ENCODE data around the gene TBC1D19. TPM values are rescaled to one million over a fixed set of nuclear protein-coding genes. Genes with fewer than 3 reads are reported as not detected.

The TBC1D19 gene
- total RNA-seq, 4 donors from 2014 or later, result 9.5 to 24.9 (median 11.2) TPM

- 87% methylated on average over 1 of the region's 1 CpG for WGBS
- TF ChIP-seq POLR2AphosphoS5 (IDR thresholded peaks at IDR 0.05) (no peak), EP300 (IDR thresholded peaks at IDR 0.05) (no peak), POLR2A (IDR thresholded peaks at IDR 0.05; ENCODE audit: low read depth) (no peak)
- TF ChIP-seq, protein P1, sequence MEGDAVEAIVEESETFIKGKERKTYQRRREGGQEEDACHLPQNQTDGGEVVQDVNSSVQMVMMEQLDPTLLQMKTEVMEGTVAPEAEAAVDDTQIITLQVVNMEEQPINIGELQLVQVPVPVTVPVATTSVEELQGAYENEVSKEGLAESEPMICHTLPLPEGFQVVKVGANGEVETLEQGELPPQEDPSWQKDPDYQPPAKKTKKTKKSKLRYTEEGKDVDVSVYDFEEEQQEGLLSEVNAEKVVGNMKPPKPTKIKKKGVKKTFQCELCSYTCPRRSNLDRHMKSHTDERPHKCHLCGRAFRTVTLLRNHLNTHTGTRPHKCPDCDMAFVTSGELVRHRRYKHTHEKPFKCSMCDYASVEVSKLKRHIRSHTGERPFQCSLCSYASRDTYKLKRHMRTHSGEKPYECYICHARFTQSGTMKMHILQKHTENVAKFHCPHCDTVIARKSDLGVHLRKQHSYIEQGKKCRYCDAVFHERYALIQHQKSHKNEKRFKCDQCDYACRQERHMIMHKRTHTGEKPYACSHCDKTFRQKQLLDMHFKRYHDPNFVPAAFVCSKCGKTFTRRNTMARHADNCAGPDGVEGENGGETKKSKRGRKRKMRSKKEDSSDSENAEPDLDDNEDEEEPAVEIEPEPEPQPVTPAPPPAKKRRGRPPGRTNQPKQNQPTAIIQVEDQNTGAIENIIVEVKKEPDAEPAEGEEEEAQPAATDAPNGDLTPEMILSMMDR (IDR thresholded peaks at IDR 0.05), result no peak
- Histone ChIP-seq H3K36me3 (peaks cover 0 to 18% (median 5%) of the 10 kb centered on the region in 4 donors), H3K9me3 (no peaks in the 10 kb centered on the region), H3K4me1 (peaks cover 0 to 7% (median 3%) of the 10 kb centered on the region in 4 donors), H3K27ac (replicated peaks in 1 of 4) (no peak overlapping the region), H3K4me3 (no peak overlapping the region), H3K27me3 (no peaks in the 10 kb centered on the region)
- intact Hi-C loops (cut with DNase I), result no loop called here
- no peak for DNase-seq (ENCODE audit: extremely low spot score)
Observed at GRCh38 chr4:26751838-26752237, 168.0 kb downstream of the TBC1D19 start.

DNA sequence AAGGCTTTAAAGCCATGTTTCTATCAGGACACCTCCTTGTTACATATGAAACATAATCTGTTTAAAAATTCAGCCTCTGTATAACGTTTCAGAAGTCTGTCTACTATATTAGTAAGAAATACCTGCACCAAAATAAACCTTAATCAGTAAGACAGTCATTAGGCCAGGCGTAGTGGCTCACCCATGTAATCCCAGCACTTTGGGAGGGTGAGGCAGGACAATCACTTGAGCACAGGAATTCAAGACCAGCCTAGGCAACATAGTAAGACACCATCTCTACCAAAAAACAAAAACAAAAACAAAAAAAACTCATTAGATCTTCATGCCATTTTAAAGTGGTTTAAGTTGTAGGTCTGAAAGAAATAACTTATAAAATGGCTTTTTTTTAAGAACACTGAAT, 169.3 kb downstream of the TBC1D19 start:
- Histone ChIP-seq H3K36me3 (peaks cover 0 to 23% (median 5%) of the 10 kb centered on the region in 4 donors), H3K4me1 (peaks cover 0 to 7% (median 3%) of the 10 kb centered on the region in 4 donors), H3K4me3 (no peak overlapping the region), H3K27ac (replicated peaks in 1 of 4) (no peak overlapping the region), H3K27me3 (no peaks in the 10 kb centered on the region), H3K9me3 (no peaks in the 10 kb centered on the region)
- TF ChIP-seq EP300 (IDR thresholded peaks at IDR 0.05) (no peak), POLR2A (IDR thresholded peaks at IDR 0.05; ENCODE audit: low read depth) (no peak), POLR2AphosphoS5 (IDR thresholded peaks at IDR 0.05) (no peak)
- TF ChIP-seq, protein P1 (IDR thresholded peaks at IDR 0.05), result no peak
- DNase-seq (ENCODE audit: extremely low spot score), result no peak
- 81% methylated on average over 2 of the region's 2 CpGs for WGBS
- intact Hi-C loops (cut with DNase I), result no loop called here

DNA sequence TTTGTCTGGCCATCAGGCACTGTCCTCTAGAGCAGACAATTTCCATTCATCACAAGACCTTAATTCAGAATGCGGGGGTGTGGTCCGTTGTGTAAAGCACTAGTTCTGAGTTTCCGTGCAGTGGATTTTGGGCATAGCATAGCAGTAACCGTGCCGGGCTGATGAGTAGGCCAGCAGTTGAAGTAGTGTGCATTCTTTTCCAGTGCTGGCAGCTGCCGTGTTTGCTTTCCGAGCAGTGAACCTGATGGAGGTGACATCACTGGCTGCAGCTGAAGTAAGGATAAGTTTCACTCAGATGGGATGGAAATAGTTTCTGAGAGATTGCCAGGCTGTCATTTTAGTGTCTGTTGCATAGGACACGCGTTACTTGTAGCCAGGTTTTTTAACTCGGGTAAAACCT, 169.7 kb downstream of the TBC1D19 start:
- Histone ChIP-seq H3K36me3 (peaks cover 0 to 23% (median 4%) of the 10 kb centered on the region in 4 donors), H3K9me3 (no peaks in the 10 kb centered on the region), H3K27ac (replicated peaks in 1 of 4) (no peak overlapping the region), H3K4me3 (no peak overlapping the region), H3K4me1 (peaks cover 0 to 7% (median 3%) of the 10 kb centered on the region in 4 donors), H3K27me3 (no peaks in the 10 kb centered on the region)
- DNase-seq (ENCODE audit: extremely low spot score), result no peak
- WGBS, result 32% methylated on average over 10 of the region's 10 CpGs
- TF ChIP-seq POLR2AphosphoS5 (IDR thresholded peaks at IDR 0.05) (no peak), POLR2A (IDR thresholded peaks at IDR 0.05; ENCODE audit: low read depth) (no peak), EP300 (IDR thresholded peaks at IDR 0.05) (no peak)
- TF ChIP-seq, protein P1 (IDR thresholded peaks at IDR 0.05), result no peak
- intact Hi-C loops (cut with DNase I), result no loop called here

GRCh38 chr4:26757751-26758150, 173.9 kb downstream of the TBC1D19 start:
- Histone ChIP-seq H3K27ac (replicated peaks in 1 of 4) (no peak overlapping the region), H3K4me3 (no peak overlapping the region), H3K36me3 (peaks cover 0 to 11% (median 0%) of the 10 kb centered on the region in 4 donors), H3K27me3 (no peaks in the 10 kb centered on the region), H3K9me3 (no peaks in the 10 kb centered on the region), H3K4me1 (peaks cover 0 to 7% (median 3%) of the 10 kb centered on the region in 4 donors)
- intact Hi-C loops (cut with DNase I), result no loop called here
- no peak for DNase-seq (ENCODE audit: extremely low spot score)
- 84% methylated on average over 1 of the region's 1 CpG for WGBS
- no peak for TF ChIP-seq EP300 (IDR thresholded peaks at IDR 0.05)
- TF ChIP-seq POLR2A (IDR thresholded peaks at IDR 0.05; ENCODE audit: low read depth), result no peak
- no peak for TF ChIP-seq POLR2AphosphoS5 (IDR thresholded peaks at IDR 0.05)
- TF ChIP-seq, protein P1 (IDR thresholded peaks at IDR 0.05), result no peak

GRCh38 chr4:26758899-26759298, 175.0 kb downstream of the TBC1D19 start:
- Histone ChIP-seq H3K36me3 (peaks cover 0 to 11% (median 0%) of the 10 kb centered on the region in 4 donors), H3K4me3 (no peak overlapping the region), H3K27me3 (no peaks in the 10 kb centered on the region), H3K27ac (replicated peaks in 1 of 4) (no peak overlapping the region), H3K4me1 (no peaks in the 10 kb centered on the region), H3K9me3 (no peaks in the 10 kb centered on the region)
- DNase-seq (ENCODE audit: extremely low spot score), result no peak
- TF ChIP-seq, protein P1 (IDR thresholded peaks at IDR 0.05), result no peak
- TF ChIP-seq POLR2A (IDR thresholded peaks at IDR 0.05; ENCODE audit: low read depth) (no peak), EP300 (IDR thresholded peaks at IDR 0.05) (no peak), POLR2AphosphoS5 (IDR thresholded peaks at IDR 0.05) (no peak)
- WGBS, result 77% methylated on average over 1 of the region's 1 CpG
- intact Hi-C loops (cut with DNase I), result no loop called here
